Liver (tissue), 9 donors: ENCODE data around the gene TMEM131. TPM values are rescaled to one million over a fixed set of nuclear protein-coding genes. Genes with fewer than 3 reads are reported as not detected.

Experiments used
- DNase-seq: peaks from one replicate; pipeline ENCODE4 v3.0.0-alpha.2; 2017; ENCODE audit warnings: low spot score
- H3K27ac ChIP-seq, 2 donors: one replicate each; pipeline ENCODE4 v1.7.0; 2013; ENCODE audit warnings: inconsistent platforms in 2 of 2, low read length in 2 of 2, control low read depth in 1 of 2, low read depth in 1 of 2, mild to moderate bottlenecking in 1 of 2
- H3K27me3 ChIP-seq, 4 donors: one replicate each; pipeline versions ENCODE4 v1.6.1 to v1.7.0; 2013; ENCODE audit warnings: low read length in 3 of 4, inconsistent platforms in 1 of 4, mild to moderate bottlenecking in 1 of 4, moderate library complexity in 1 of 4; ENCODE audit not compliant: control insufficient read depth in 4 of 4, insufficient read depth in 4 of 4
- H3K36me3 ChIP-seq, 4 donors: one replicate each; pipeline versions ENCODE4 v1.6.1 to v1.7.0; 2013; ENCODE audit warnings: low read length in 3 of 4, mild to moderate bottlenecking in 3 of 4, low read depth in 1 of 4, moderate library complexity in 1 of 4; ENCODE audit not compliant: control insufficient read depth in 4 of 4, insufficient read depth in 3 of 4
- H3K4me1 ChIP-seq, 4 donors: one replicate each; pipeline versions ENCODE4 v1.6.1 to v1.7.0; 2013; ENCODE audit warnings: low read length in 3 of 4, mild to moderate bottlenecking in 3 of 4, moderate library complexity in 1 of 4; ENCODE audit not compliant: control insufficient read depth in 4 of 4, insufficient read depth in 4 of 4
- H3K4me3 ChIP-seq, 3 donors: one replicate each; pipeline versions ENCODE4 v1.6.1 to v1.7.0; 2013; ENCODE audit warnings: low read length in 3 of 3, control low read depth in 1 of 3, low read depth in 1 of 3, mild to moderate bottlenecking in 1 of 3
- H3K9ac ChIP-seq, 2 donors: one replicate each; pipeline ENCODE4 v1.7.0; 2013; ENCODE audit warnings: low read length in 2 of 2, mild to moderate bottlenecking in 2 of 2, moderate library complexity in 2 of 2, control low read depth in 1 of 2, low read depth in 1 of 2
- H3K9me3 ChIP-seq, 4 donors: one replicate each; pipeline versions ENCODE4 v1.6.1 to v1.7.0; 2013; ENCODE audit warnings: low read length in 3 of 4; ENCODE audit not compliant: control insufficient read depth in 4 of 4
- ATF3 ChIP-seq: IDR thresholded peaks from 2 replicates; pipeline ENCODE4 v1.6.1; 2016; ENCODE audit warnings: antibody characterized with exemption
- CTCF ChIP-seq: fragments of 150-350 bp; IDR thresholded peaks from 2 replicates; pipeline ENCODE4 v1.5.1; 2017; ENCODE audit warnings: improper control_type of control experiment, low read depth, low read length; ENCODE audit not compliant: missing input control
- EGR1 ChIP-seq, 2 donors: IDR thresholded peaks; 2 replicates each; pipeline ENCODE4 v1.6.1; 2016 to 2018; ENCODE audit warnings: antibody characterized with exemption in 2 of 2, low read depth in 2 of 2
- FOXA1 ChIP-seq: IDR thresholded peaks from 2 replicates; pipeline ENCODE4 v1.6.1; 2016; ENCODE audit warnings: antibody characterized with exemption
- FOXA2 ChIP-seq: IDR thresholded peaks from 2 replicates; pipeline ENCODE4 v1.6.1; 2016; ENCODE audit warnings: antibody characterized with exemption
- GABPA ChIP-seq, 2 donors: IDR thresholded peaks in 1 of 2; conservative IDR thresholded peaks in 1 of 2; 2 replicates each; pipeline ENCODE4 v1.6.1; 2016; ENCODE audit warnings: antibody characterized with exemption in 2 of 2, mild to moderate bottlenecking in 1 of 2, moderate library complexity in 1 of 2
- HNF4A ChIP-seq, 2 donors: conservative IDR thresholded peaks; 2 replicates each; pipeline ENCODE4 v1.6.1; 2016; ENCODE audit warnings: antibody characterized with exemption in 2 of 2, mild to moderate bottlenecking in 2 of 2
- HNF4G ChIP-seq: IDR thresholded peaks from 2 replicates; pipeline ENCODE4 v1.6.1; 2016; ENCODE audit warnings: antibody characterized with exemption
- JUND ChIP-seq, 2 donors: IDR thresholded peaks; 2 replicates each; pipeline ENCODE4 v1.6.1; 2016; ENCODE audit warnings: antibody characterized with exemption in 2 of 2
- MAX ChIP-seq: IDR thresholded peaks from 2 replicates; pipeline ENCODE4 v1.6.1; 2016; ENCODE audit warnings: antibody characterized with exemption
- NR2F2 ChIP-seq: IDR thresholded peaks from 2 replicates; pipeline ENCODE4 v1.6.1; 2016; ENCODE audit warnings: antibody characterized with exemption
- RAD21 ChIP-seq, 2 donors: IDR thresholded peaks; 2 replicates each; pipeline ENCODE4 v1.6.1; 2016; ENCODE audit warnings: antibody characterized with exemption in 2 of 2, mild to moderate bottlenecking in 2 of 2
- RXRA ChIP-seq, 2 donors: IDR thresholded peaks; 2 replicates each; pipeline ENCODE4 v1.6.1; 2017 to 2018; ENCODE audit warnings: antibody characterized with exemption in 2 of 2, mild to moderate bottlenecking in 1 of 2
- SP1 ChIP-seq: IDR thresholded peaks from 2 replicates; pipeline ENCODE4 v1.6.1; 2018; ENCODE audit warnings: antibody characterized with exemption, mild to moderate bottlenecking
- TAF1 ChIP-seq: conservative IDR thresholded peaks from 2 replicates; pipeline ENCODE4 v1.6.1; 2016; ENCODE audit warnings: antibody characterized with exemption, mild to moderate bottlenecking
- YY1 ChIP-seq: IDR thresholded peaks from 2 replicates; pipeline ENCODE4 v1.6.1; 2016; ENCODE audit warnings: antibody characterized with exemption, mild to moderate bottlenecking
- ZBTB33 ChIP-seq: IDR thresholded peaks from 2 replicates; pipeline ENCODE4 v1.6.1; 2016; ENCODE audit warnings: antibody characterized with exemption
- WGBS: extraction: QIAGEN DNeasy Blood & Tissue Kit; methylation state at CpG from one replicate; pipeline ENCODE4 v1.1.7; 2013; 5-methylcytosine and 5-hydroxymethylcytosine counted together
- polyA plus RNA-seq, 2 donors: library from polyadenylated mRNA; stranded (reverse) in 1 of 2; unstranded in 1 of 2; fragments of 200-250 nt in 1 of 2; fragments of >200 nt in 1 of 2; fragmentation: Nextera tagmentation in 1 of 2; extraction: Ambion mirVana in 1 of 2; gene quantifications; one replicate each; pipeline versions ENCODE4 v1.2.1 to v1.2.3, GENCODE V29; 2013 to 2015
- total RNA-seq, 2 donors: library from RNA; depleted of rRNA; stranded (reverse); fragments of >200 nt; gene quantifications; one replicate each; pipeline ENCODE4 v1.2.3, GENCODE V29; 2014
- TF ChIP-seq, protein P1 (sequence below): IDR thresholded peaks from 2 replicates; pipeline ENCODE4 v1.6.1; 2016; ENCODE audit warnings: antibody characterized with exemption, mild to moderate bottlenecking
- donor health status: healthy.
- donor health status: healthy.
- donor health status: healthy.
- donor health status: healthy.
- donor health status: healthy.

The TMEM131 gene
- total and polyA plus RNA-seq, 4 donors, result 6.1 to 22.8 (median 11.2) TPM

GRCh38 chr2:97720746-97721145 lies 275.0 kb downstream of the TMEM131 start:
- H3K36me3 ChIP-seq, result no peaks in the 10 kb centered on the region
- no peak overlapping the region for H3K27ac ChIP-seq
- no peak for DNase-seq
- no peaks in the 10 kb centered on the region for H3K27me3 ChIP-seq
- no peak overlapping the region for H3K9ac ChIP-seq
- TF ChIP-seq FOXA1 (no peak), EGR1 (IDR thresholded peaks at IDR 0.05; ENCODE audit: low read depth in 2 of 2) (no peak), ZBTB33 (no peak), TAF1 (no peak), HNF4A (conservative IDR thresholded peaks at IDR 0.05) (no peak), RXRA (IDR thresholded peaks at IDR 0.05) (no peak), RAD21 (IDR thresholded peaks at IDR 0.05) (no peak), NR2F2 (no peak), JUND (IDR thresholded peaks at IDR 0.05) (no peak), GABPA (IDR thresholded peaks at IDR 0.05 in 1 of 2, conservative IDR thresholded peaks at IDR 0.05 in 1 of 2) (no peak), SP1 (no peak), FOXA2 (no peak), HNF4G (no peak), YY1 (no peak), MAX (no peak), ATF3 (no peak), CTCF (no peak)
- TF ChIP-seq, protein P1, sequence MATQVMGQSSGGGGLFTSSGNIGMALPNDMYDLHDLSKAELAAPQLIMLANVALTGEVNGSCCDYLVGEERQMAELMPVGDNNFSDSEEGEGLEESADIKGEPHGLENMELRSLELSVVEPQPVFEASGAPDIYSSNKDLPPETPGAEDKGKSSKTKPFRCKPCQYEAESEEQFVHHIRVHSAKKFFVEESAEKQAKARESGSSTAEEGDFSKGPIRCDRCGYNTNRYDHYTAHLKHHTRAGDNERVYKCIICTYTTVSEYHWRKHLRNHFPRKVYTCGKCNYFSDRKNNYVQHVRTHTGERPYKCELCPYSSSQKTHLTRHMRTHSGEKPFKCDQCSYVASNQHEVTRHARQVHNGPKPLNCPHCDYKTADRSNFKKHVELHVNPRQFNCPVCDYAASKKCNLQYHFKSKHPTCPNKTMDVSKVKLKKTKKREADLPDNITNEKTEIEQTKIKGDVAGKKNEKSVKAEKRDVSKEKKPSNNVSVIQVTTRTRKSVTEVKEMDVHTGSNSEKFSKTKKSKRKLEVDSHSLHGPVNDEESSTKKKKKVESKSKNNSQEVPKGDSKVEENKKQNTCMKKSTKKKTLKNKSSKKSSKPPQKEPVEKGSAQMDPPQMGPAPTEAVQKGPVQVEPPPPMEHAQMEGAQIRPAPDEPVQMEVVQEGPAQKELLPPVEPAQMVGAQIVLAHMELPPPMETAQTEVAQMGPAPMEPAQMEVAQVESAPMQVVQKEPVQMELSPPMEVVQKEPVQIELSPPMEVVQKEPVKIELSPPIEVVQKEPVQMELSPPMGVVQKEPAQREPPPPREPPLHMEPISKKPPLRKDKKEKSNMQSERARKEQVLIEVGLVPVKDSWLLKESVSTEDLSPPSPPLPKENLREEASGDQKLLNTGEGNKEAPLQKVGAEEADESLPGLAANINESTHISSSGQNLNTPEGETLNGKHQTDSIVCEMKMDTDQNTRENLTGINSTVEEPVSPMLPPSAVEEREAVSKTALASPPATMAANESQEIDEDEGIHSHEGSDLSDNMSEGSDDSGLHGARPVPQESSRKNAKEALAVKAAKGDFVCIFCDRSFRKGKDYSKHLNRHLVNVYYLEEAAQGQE, result no peak
- no peaks in the 10 kb centered on the region for H3K4me1 ChIP-seq
- 79% methylated on average over 2 of the region's 2 CpGs for WGBS
- no peaks in the 10 kb centered on the region for H3K9me3 ChIP-seq
- no peak overlapping the region for H3K4me3 ChIP-seq
